Mucosa of stomach (tissue), 1 donor: ENCODE results near the gene TBCD.
"Not testable (repeated sequence)": the region's sequence is repeated elsewhere in the genome, so short reads cannot be mapped to it uniquely, and the experiment has no call there.

Source experiments
- H3K27me3 ChIP-seq: one replicate; pipeline ENCODE4 v1.7.0; 2013; ENCODE audit warnings: mild to moderate bottlenecking, low read length; ENCODE audit not compliant: control insufficient read depth, insufficient read depth
- H3K36me3 ChIP-seq: one replicate; pipeline ENCODE4 v1.7.0; 2013; ENCODE audit warnings: low read length; ENCODE audit not compliant: control insufficient read depth, insufficient read depth
- H3K4me1 ChIP-seq: one replicate; pipeline ENCODE4 v1.7.0; 2013; ENCODE audit warnings: mild to moderate bottlenecking, low read length; ENCODE audit not compliant: control insufficient read depth, insufficient read depth
- H3K4me3 ChIP-seq: one replicate; pipeline ENCODE4 v1.7.0; 2013; ENCODE audit warnings: low read length
- H3K9ac ChIP-seq: one replicate; pipeline ENCODE4 v1.7.0; 2013; ENCODE audit warnings: mild to moderate bottlenecking, low read length, moderate library complexity
- H3K9me3 ChIP-seq: one replicate; pipeline ENCODE4 v1.7.0; 2013; ENCODE audit warnings: mild to moderate bottlenecking, low read length, moderate library complexity; ENCODE audit not compliant: control insufficient read depth
- donor health status: Pancreatic carcinoma.

The TBCD gene

DNA sequence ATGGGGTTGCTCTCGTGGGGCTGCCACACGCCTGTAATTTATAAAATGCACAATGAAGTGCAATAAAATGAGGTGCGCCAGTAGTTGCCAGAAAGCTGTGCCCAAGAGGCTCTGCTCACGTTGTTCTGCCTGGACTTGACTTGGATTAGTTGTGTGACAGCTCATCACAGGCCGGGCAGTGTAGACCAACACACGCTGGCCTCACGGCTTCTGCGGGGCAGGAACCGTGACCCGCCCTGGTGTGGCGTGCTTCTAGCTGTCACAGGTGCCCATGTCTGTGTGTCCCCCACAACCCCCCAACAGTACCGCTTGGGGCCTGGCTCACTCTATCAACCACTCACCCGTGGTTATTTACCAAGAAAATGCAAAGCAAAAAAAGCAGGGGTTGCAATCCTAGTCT lies 200.2 kb downstream of the TBCD start:
- Histone ChIP-seq H3K4me3 (no peak overlapping the region), H3K27me3 (no peaks in the 10 kb centered on the region), H3K36me3 (no peaks in the 10 kb centered on the region), H3K4me1 (no peaks in the 10 kb centered on the region), H3K9me3 (no peaks in the 10 kb centered on the region), H3K9ac (no peak overlapping the region)

GRCh38 chr17:82955106-82955505 lies 203.2 kb downstream of the TBCD start:
- not testable (repeated sequence) for H3K9ac ChIP-seq, H3K36me3 ChIP-seq, H3K4me3 ChIP-seq, H3K9me3 ChIP-seq, H3K4me1 ChIP-seq, H3K27me3 ChIP-seq

DNA sequence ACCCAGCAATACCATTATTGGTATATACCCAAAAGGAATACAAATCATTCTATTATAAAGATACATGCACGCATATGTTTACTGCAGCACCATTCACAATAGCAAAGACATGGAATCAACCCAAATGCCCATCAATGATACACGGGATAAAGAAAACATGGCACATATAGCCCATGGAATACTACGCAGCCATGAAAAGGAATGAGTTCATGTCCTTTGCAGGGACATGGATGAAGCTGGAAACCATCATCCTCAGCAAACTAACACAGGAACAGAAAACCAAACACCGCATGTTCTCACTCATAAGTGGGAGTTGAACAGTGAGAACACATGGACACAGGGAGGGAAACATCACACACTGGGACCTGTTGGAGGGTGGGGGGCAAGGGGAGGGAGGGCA lies 203.8 kb downstream of the TBCD start:
- H3K36me3 ChIP-seq: not testable (repeated sequence)

DNA sequence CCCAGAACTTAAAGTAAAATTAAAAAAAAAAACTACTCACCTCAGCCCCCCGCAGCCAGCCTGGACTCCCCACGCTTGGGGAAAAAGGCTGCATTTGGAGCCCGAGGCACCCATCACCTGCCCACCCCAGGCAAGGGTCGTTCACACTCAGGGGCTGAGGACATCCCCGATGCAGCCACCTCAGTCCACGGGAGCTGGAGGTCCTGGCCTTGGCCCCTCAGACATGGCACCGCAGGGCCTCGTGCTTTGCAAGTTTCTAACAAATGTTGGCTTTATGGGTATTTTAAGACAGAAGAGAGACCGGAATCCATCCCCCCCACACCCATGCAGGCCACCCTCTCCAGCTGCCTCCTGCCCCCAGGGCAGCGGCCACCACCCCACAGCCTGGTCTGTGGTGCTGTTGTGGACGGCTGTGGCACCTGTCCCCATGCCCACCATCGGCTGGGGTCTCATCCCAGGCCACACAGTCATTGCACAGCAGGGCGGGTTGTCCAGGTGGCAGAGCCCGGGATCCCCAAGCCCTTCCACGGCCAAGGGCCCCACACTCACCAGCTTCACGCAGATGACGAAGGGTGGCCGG lies 204.4 kb downstream of the TBCD start:
- H3K4me1 ChIP-seq: no peaks in the 10 kb centered on the region
- H3K9me3 ChIP-seq: no peaks in the 10 kb centered on the region
- no peaks in the 10 kb centered on the region for H3K27me3 ChIP-seq
- H3K9ac ChIP-seq: no peak overlapping the region
- H3K36me3 ChIP-seq: no peaks in the 10 kb centered on the region
- H3K4me3 ChIP-seq: no peak overlapping the region

More for the DNA sequence above, 203.8 kb downstream of the TBCD start:
- not testable (repeated sequence) for H3K27me3 ChIP-seq, H3K9me3 ChIP-seq, H3K9ac ChIP-seq, H3K4me3 ChIP-seq, H3K4me1 ChIP-seq

- Histone ChIP-seq H3K27me3 (no peaks in the 10 kb centered on the region), H3K4me1 (no peaks in the 10 kb centered on the region), H3K4me3 (no peak overlapping the region), H3K9me3 (no peaks in the 10 kb centered on the region), H3K9ac (no peak overlapping the region), H3K36me3 (no peaks in the 10 kb centered on the region)
Observed at GRCh38 chr17:82956726-82957468, 205.0 kb downstream of the TBCD start.

- no peaks in the 10 kb centered on the region for H3K9me3 ChIP-seq
- no peaks in the 10 kb centered on the region for H3K36me3 ChIP-seq
- H3K27me3 ChIP-seq: no peaks in the 10 kb centered on the region
- H3K9ac ChIP-seq: no peak overlapping the region
- H3K4me3 ChIP-seq: no peak overlapping the region
- H3K4me1 ChIP-seq: no peaks in the 10 kb centered on the region
Observed at GRCh38 chr17:82957469-82957795, 205.6 kb downstream of the TBCD start.

DNA sequence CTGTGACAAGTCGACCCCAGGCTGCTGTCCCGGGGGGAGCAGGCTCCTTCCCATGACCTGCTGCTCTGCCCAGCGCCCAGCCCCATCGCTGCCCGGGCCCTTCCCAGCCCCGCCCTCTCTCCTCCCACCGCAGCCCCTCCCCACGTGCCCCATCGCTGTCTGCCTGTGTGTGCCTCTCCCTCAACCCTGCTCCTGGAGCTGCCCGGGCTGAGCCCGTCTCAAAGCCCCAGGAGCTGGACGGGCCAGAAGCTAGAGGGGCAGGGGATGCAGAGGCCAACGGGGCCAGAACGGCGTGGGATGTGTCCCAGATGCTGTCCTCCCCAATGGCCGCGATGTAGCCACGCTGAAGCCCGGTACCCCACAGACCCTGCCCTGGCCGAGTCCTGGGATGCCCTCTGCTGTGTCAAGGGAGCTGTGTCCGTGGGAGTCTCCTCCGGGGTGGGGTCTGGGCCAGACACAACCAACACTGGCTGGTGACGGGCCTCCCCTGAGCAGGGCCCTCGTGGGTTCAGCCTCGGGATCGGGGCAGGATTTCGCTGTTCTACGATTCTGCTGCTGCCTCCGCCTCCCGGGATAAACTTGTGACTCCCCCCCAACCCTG lies 206.2 kb downstream of the TBCD start:
- Histone ChIP-seq H3K4me3 (no peak overlapping the region), H3K27me3 (no peaks in the 10 kb centered on the region), H3K9ac (no peak overlapping the region), H3K36me3 (no peaks in the 10 kb centered on the region), H3K4me1 (peaks cover 4% of the 10 kb centered on the region), H3K9me3 (no peaks in the 10 kb centered on the region)

DNA sequence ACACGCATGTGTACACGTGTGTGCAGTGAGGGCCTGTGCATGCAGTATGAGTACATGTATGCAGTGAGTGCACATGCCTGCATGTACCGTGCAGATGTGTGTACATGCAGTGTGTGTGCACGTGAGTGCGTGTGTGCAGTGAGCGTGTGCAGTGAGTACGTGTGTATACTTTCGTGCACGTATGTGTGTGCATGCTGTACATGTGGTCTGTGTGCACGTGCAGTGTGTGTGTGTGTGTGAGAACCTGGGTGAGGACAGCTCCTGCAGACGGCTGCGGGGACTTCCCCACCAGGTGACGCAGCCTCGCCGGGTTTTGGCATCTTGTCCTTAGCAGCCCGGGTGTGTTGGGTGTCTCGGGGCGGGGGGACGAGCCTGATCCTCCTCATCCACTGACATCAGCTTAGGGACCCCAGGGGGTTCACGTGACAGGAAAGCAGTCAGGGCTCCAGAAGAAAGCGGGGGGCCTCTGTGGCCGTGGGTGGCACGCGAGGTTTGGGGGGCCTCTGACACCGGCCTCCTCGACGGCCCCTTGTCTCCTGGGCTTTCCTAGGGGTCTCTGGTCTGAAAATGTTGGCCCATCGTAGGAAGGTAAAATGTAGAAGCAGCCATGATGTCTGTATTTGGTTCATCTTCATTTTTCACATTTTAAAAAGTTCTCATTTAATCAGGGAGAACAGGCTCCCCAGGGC lies 207.5 kb downstream of the TBCD start:
- no peak overlapping the region for H3K4me3 ChIP-seq
- no peak overlapping the region for H3K9ac ChIP-seq
- no peaks in the 10 kb centered on the region for H3K36me3 ChIP-seq
- peaks cover 9% of the 10 kb centered on the region for H3K4me1 ChIP-seq
- H3K9me3 ChIP-seq: no peaks in the 10 kb centered on the region
- H3K27me3 ChIP-seq: no peaks in the 10 kb centered on the region

GRCh38 chr17:82959990-82960418 lies 208.1 kb downstream of the TBCD start:
- Histone ChIP-seq H3K27me3 (no peaks in the 10 kb centered on the region), H3K4me3 (no peak overlapping the region), H3K4me1 (peaks cover 9% of the 10 kb centered on the region), H3K9me3 (no peaks in the 10 kb centered on the region), H3K36me3 (no peaks in the 10 kb centered on the region), H3K9ac (no peak overlapping the region)

DNA sequence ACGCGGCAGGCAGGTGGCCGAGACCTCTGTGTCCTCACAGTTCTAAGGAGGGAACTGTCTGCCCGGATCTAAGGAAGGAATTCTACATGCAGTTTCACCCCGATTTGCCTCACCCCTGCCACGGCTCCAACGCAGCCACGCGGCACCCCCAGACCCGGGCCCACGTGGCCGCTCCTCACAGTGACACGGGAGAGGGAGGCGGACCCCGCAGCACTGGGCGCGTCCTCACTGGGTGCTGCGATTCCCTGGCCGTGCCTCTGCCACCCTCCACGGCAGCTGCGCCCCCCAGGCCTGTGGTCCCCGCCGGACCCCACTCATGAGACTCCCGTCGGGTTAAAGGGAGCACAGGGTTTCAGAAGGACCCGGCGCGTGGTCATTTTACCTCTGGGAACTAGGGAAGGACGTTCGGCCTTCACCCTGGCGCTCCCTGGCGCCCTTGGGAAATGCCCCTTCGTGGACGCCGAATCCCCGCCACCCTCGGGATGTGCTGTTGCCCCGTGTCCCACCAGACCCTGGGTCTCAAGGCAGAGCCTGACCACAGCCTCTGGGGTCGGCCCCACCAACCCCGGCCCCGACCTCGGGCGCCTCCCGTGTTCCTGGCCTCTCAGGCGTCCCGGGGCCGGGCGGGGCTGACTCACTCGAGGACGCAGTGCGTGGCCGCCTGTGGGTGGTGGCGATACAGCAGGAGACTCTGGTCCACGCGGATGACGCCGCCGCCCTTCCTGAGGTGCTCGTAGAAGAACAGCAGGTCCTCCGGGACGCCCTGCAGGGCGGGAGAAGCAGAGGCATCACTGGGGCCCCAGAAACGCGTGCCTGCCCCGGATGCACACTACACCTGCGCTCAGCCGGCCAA lies 208.8 kb downstream of the TBCD start:
- Histone ChIP-seq H3K4me3 (no peak overlapping the region), H3K4me1 (peaks cover 9% of the 10 kb centered on the region), H3K27me3 (no peaks in the 10 kb centered on the region), H3K36me3 (no peaks in the 10 kb centered on the region), H3K9ac (no peak overlapping the region), H3K9me3 (no peaks in the 10 kb centered on the region)

DNA sequence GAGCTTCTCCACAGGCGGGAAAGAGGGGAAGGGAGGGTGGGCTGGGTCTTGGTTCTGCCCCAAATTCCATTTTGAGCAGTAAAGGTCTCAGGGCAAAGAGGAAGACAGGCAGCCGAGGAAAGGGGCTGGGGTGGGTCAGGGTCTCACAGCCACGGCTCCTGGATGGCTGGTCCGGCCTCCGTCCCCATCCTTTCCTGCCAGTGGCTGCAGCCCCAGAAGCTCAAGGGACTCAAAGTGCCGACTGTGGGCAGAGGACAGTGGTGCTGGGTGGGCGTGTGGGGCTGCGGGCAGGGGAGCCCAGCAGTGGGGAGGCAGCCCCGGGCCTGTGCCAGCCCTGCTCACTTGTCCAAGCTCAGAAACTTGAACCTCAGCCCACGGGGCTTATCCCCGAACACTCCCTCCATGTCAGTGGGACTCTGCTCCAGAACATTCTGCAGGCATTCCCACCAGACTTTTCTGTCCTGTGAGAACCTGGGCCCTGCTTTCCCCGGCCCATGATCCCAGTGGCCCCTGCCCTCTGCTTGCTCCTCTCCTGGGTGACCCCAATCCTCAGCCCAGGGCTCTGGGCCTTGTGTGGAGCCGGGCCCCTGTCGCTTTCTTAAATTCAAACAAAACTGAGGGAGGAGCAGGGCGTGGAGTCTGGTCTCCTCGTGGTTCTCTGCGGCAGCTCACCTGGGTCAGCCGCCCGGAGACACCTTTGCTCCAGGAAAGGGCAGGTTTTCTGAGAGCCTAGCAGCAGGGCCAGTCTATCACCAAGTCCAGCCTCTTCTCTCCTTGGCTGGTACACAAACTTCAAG lies 209.7 kb downstream of the TBCD start:
- Histone ChIP-seq H3K4me3 (no peak overlapping the region), H3K36me3 (no peaks in the 10 kb centered on the region), H3K9me3 (no peaks in the 10 kb centered on the region), H3K4me1 (peaks cover 9% of the 10 kb centered on the region), H3K9ac (no peak overlapping the region), H3K27me3 (no peaks in the 10 kb centered on the region)
